Kidney (tissue), 2 donors: ENCODE results near the gene TRIM39. TPM values are rescaled to one million over a fixed set of nuclear protein-coding genes. Genes with fewer than 3 reads are reported as not detected.

ENCODE experiments used
- polyA plus RNA-seq: library from polyadenylated mRNA; stranded (reverse); fragments of 350-450 nt; fragmentation: Illumina TruSeq; extraction: RNeasy Lipid Tissue Mini Kit (QIAGEN cat#74804); gene quantifications from one replicate; pipeline ENCODE4 v1.2.3, GENCODE V29; 2014; ENCODE audit warnings: low read depth, low replicate concordance; ENCODE audit not compliant: insufficient read depth
- total RNA-seq: library from RNA; stranded (reverse); fragmentation: NEBNext Ultra II Directional; extraction: Animal tissue kit (Norgen Biotek cat#: 25700); gene quantifications from one replicate; pipeline ENCODE4 v1.2.1, GENCODE V29; 2021
- donor health status: DM: yes; HTN: yes; CAD: no.

TRIM39 gene
- total and polyA plus RNA-seq, 2 donors from 2014 or later = 8.6 to 17.7 TPM

Other genes with a start within 250 kb of the TRIM39 start
- gene TRIM31, start 213.8 kb upstream of the TRIM39 start, total RNA-seq = 0.22 TPM
- gene TRIM31, start 213.8 kb upstream of the TRIM39 start, polyA plus RNA-seq = 0.26 TPM
- gene TRIM40, start 190.8 kb upstream of the TRIM39 start, total RNA-seq = not detected
- not detected for gene TRIM40, start 190.8 kb upstream of the TRIM39 start, polyA plus RNA-seq
- gene TRIM10, start 165.7 kb upstream of the TRIM39 start, total RNA-seq = 0.79 TPM
- gene TRIM10, start 165.7 kb upstream of the TRIM39 start, polyA plus RNA-seq = 1.5 TPM
- 2.2 TPM for gene TRIM15, start 163.4 kb upstream of the TRIM39 start, total RNA-seq
- 7.1 TPM for gene TRIM15, start 163.4 kb upstream of the TRIM39 start, polyA plus RNA-seq
- 63.9 TPM for gene TRIM26, start 113.5 kb upstream of the TRIM39 start, total RNA-seq
- gene TRIM26, start 113.5 kb upstream of the TRIM39 start, polyA plus RNA-seq = 28.0 TPM
- 34.5 TPM for gene RPP21, start 18.2 kb downstream of the TRIM39 start, total RNA-seq
- 73.9 TPM for gene RPP21, start 18.2 kb downstream of the TRIM39 start, polyA plus RNA-seq
- gene HLA-E, start 162.6 kb downstream of the TRIM39 start, total RNA-seq = 525 TPM
- 387 TPM for gene HLA-E, start 162.6 kb downstream of the TRIM39 start, polyA plus RNA-seq
- gene GNL1, start 229.6 kb downstream of the TRIM39 start, total RNA-seq = 70.4 TPM
- gene GNL1, start 229.6 kb downstream of the TRIM39 start, polyA plus RNA-seq = 64.9 TPM
- gene PRR3, start 230.4 kb downstream of the TRIM39 start, total RNA-seq = 9.3 TPM
- 7.9 TPM for gene PRR3, start 230.4 kb downstream of the TRIM39 start, polyA plus RNA-seq
- gene ABCF1, start 244.5 kb downstream of the TRIM39 start, total RNA-seq = 47.2 TPM
- 32.9 TPM for gene ABCF1, start 244.5 kb downstream of the TRIM39 start, polyA plus RNA-seq